ENCODE data around the gene SULF2. TPM values are rescaled to one million over a fixed set of nuclear protein-coding genes. Genes with fewer than 3 reads are reported as not detected.

The SULF2 gene
- total and polyA plus RNA-seq, 2 donors (not counting 1 experiment from before 2014, with no cell fraction given): 1.2 to 1.7 TPM

DNA sequence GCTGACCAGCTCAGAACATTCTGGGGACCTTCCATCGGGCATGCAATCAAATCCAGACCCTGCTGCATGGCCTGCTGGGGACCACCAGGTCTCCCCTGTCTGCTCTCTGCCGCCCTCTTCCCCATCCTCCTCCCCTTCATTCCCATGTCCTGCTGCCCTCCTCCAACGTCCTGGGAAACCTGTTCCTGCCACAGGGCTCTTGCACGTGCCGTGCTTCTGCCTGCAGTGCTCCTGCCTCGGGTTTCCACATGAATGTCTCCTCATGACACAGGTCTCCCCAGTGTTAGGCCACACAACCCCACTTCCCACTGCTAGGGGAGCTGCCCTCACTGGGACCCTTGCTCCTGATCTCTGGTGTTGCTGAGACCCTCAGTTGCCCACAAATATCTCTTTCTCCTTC is 37.2 kb downstream of the SULF2 start:
- no peak overlapping the region for H3K4me3 ChIP-seq (ENCODE audit: control extremely low read depth in 1 of 5, extremely low read depth in 1 of 5, insufficient read depth in 1 of 5, low read depth in 2 of 5, low read length in 4 of 5)
- no peaks in the 10 kb centered on the region for H3K79me2 ChIP-seq (ENCODE audit: control insufficient read depth, insufficient read depth, low read length)
- no peak overlapping the region for H3K9ac ChIP-seq (ENCODE audit: low read length)
- Mint-ChIP-seq H3K27ac (no peak overlapping the region), H3K4me1 (peaks cover 18% of the 10 kb centered on the region), H3K9me3 (ENCODE audit: insufficient read depth) (no peaks in the 10 kb centered on the region), H3K4me3 (no peak overlapping the region), H3K27me3 (no peaks in the 10 kb centered on the region)
- TF ChIP-seq, protein P1, sequence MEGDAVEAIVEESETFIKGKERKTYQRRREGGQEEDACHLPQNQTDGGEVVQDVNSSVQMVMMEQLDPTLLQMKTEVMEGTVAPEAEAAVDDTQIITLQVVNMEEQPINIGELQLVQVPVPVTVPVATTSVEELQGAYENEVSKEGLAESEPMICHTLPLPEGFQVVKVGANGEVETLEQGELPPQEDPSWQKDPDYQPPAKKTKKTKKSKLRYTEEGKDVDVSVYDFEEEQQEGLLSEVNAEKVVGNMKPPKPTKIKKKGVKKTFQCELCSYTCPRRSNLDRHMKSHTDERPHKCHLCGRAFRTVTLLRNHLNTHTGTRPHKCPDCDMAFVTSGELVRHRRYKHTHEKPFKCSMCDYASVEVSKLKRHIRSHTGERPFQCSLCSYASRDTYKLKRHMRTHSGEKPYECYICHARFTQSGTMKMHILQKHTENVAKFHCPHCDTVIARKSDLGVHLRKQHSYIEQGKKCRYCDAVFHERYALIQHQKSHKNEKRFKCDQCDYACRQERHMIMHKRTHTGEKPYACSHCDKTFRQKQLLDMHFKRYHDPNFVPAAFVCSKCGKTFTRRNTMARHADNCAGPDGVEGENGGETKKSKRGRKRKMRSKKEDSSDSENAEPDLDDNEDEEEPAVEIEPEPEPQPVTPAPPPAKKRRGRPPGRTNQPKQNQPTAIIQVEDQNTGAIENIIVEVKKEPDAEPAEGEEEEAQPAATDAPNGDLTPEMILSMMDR (IDR thresholded peaks at IDR 0.05): no peak
- no peak for TF ChIP-seq EZH2 (IDR thresholded peaks at IDR 0.05; ENCODE audit: borderline replicate concordance, insufficient read depth, low read depth, low read length, poor library complexity, severe bottlenecking)
- CTCF ChIA-PET: interaction anchor here (1.4 kb wide), 1 partner anchor 872 kb away, joined by 3 read pairs; no protein-coding TSS in a partner anchor
- H2AFZ ChIP-seq (ENCODE audit: insufficient read depth, low read depth, low read length, poor library complexity, severe bottlenecking): no peak overlapping the region
- peaks cover 10 to 14% of the 10 kb centered on the region in 2 donors for H3K4me1 ChIP-seq (ENCODE audit: control insufficient read depth in 2 of 2, insufficient read depth in 2 of 2, low read length in 2 of 2)
- WGBS (ENCODE audit: insufficient coverage): 82% methylated on average over 6 of the region's 6 CpGs
- no peaks in the 10 kb centered on the region for H4K20me1 ChIP-seq (ENCODE audit: control insufficient read depth, insufficient read depth, low read length, poor library complexity, severe bottlenecking)
- ATAC-seq (ENCODE audit: low read depth) (no peak), DNase-seq (no peak)
- no peak overlapping the region for H3K27ac ChIP-seq (ENCODE audit: low read length in 2 of 2)
- peaks cover 0 to 3% (median 0%) of the 10 kb centered on the region in 4 experiments for H3K27me3 ChIP-seq (replicated peaks in 1 of 4; ENCODE audit: control extremely low read depth in 1 of 4, control insufficient read depth in 3 of 4, insufficient read depth in 4 of 4, low read length in 3 of 4)
- peaks cover 0 to 4% (median 0%) of the 10 kb centered on the region in 3 donors for H3K9me3 ChIP-seq (ENCODE audit: control extremely low read depth in 1 of 3, control insufficient read depth in 2 of 3, insufficient read depth in 1 of 3, low read length in 2 of 3)
- POLR2A ChIA-PET: no interaction called here
- H3K36me3 ChIP-seq (replicated peaks in 1 of 2; ENCODE audit: control extremely low read depth in 1 of 2, control insufficient read depth in 1 of 2, extremely low read depth in 1 of 2, insufficient read depth in 2 of 2, low read length in 1 of 2): no peaks in the 10 kb centered on the region
- no peak overlapping the region for H3K4me2 ChIP-seq (replicated peaks; ENCODE audit: low read depth, low read length, poor library complexity, severe bottlenecking)
- intact Hi-C loops (cut with micrococcal nuclease): no loop called here

DNA sequence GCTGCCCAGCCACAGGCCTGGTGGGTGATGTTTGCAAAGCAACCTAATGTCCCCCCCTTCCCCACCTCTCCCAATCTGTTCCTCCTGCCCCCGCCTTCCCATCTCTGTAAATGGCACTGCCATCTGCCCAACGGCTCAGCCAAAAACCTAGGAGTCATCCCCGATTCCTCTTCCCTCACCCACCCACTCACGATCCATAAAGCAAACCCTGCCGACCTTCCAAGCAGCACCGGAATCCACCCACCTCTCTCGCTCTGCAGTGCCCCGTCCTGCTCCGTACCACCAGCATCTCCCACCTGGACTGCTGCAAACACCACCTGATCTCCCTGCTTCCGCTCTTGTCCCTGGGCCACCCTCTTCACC is 37.6 kb downstream of the SULF2 start:
- Histone ChIP-seq H3K79me2 (ENCODE audit: control insufficient read depth, insufficient read depth, low read length) (no peaks in the 10 kb centered on the region), H3K4me3 (ENCODE audit: control extremely low read depth in 1 of 5, extremely low read depth in 1 of 5, insufficient read depth in 1 of 5, low read depth in 2 of 5, low read length in 4 of 5) (no peak overlapping the region), H3K27me3 (replicated peaks in 1 of 4; ENCODE audit: control extremely low read depth in 1 of 4, control insufficient read depth in 3 of 4, insufficient read depth in 4 of 4, low read length in 3 of 4) (peaks cover 0 to 3% (median 0%) of the 10 kb centered on the region in 4 experiments), H3K27ac (ENCODE audit: low read length in 2 of 2) (no peak overlapping the region), H3K36me3 (replicated peaks in 1 of 2; ENCODE audit: control extremely low read depth in 1 of 2, control insufficient read depth in 1 of 2, extremely low read depth in 1 of 2, insufficient read depth in 2 of 2, low read length in 1 of 2) (no peaks in the 10 kb centered on the region), H3K4me2 (replicated peaks; ENCODE audit: low read depth, low read length, poor library complexity, severe bottlenecking) (no peak overlapping the region), H2AFZ (ENCODE audit: insufficient read depth, low read depth, low read length, poor library complexity, severe bottlenecking) (no peak overlapping the region), H3K9ac (ENCODE audit: low read length) (no peak overlapping the region), H3K9me3 (ENCODE audit: control extremely low read depth in 1 of 3, control insufficient read depth in 2 of 3, insufficient read depth in 1 of 3, low read length in 2 of 3) (peaks cover 0 to 4% (median 0%) of the 10 kb centered on the region in 3 donors), H4K20me1 (ENCODE audit: control insufficient read depth, insufficient read depth, low read length, poor library complexity, severe bottlenecking) (no peaks in the 10 kb centered on the region), H3K4me1 (ENCODE audit: control insufficient read depth in 2 of 2, insufficient read depth in 2 of 2, low read length in 2 of 2) (peaks cover 10 to 14% of the 10 kb centered on the region in 2 donors)
- TF ChIP-seq, protein P1 (IDR thresholded peaks at IDR 0.05): no peak
- TF ChIP-seq EZH2 (IDR thresholded peaks at IDR 0.05; ENCODE audit: borderline replicate concordance, insufficient read depth, low read depth, low read length, poor library complexity, severe bottlenecking): no peak
- 96% methylated on average over 10 of the region's 10 CpGs for WGBS (ENCODE audit: insufficient coverage)
- Mint-ChIP-seq H3K4me1 (peaks cover 18% of the 10 kb centered on the region), H3K9me3 (ENCODE audit: insufficient read depth) (no peaks in the 10 kb centered on the region), H3K4me3 (no peak overlapping the region), H3K27me3 (no peaks in the 10 kb centered on the region), H3K27ac (no peak overlapping the region)
- ATAC-seq (ENCODE audit: low read depth) (no peak), DNase-seq (no peak)
- POLR2A ChIA-PET: no interaction called here
- CTCF ChIA-PET: no interaction called here
- intact Hi-C loops (cut with micrococcal nuclease): no loop called here
